ENCODE data around the gene CCDC93. TPM values are rescaled to one million over a fixed set of nuclear protein-coding genes. Genes with fewer than 3 reads are reported as not detected.

Gene CCDC93
- total and polyA plus RNA-seq, 10 of the 15 experiments (the other 5 are each of a cell fraction or from before 2014, with no cell fraction given), result 3.6 to 27.2 (median 13.5) TPM

DNA sequence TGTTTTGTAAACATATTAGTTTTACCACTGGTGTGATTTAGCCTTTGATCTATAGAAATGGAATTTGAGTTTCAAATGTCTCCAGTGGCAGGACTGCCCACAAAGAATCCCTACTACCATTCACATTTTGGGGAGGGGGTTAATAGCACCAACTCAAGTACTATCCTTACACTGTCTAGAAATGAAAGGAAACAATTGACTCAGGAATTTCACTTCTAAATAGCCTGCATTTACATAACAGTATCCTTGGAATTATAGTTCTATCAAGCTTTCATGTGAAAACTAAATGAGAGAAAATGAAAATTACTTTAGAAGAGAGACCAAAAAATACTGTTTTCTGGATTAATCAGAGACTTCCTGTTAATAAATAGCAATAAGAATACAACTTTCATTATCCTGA is 7.5 kb upstream of the CCDC93 start (continued):
- TF ChIP-seq, protein P1, sequence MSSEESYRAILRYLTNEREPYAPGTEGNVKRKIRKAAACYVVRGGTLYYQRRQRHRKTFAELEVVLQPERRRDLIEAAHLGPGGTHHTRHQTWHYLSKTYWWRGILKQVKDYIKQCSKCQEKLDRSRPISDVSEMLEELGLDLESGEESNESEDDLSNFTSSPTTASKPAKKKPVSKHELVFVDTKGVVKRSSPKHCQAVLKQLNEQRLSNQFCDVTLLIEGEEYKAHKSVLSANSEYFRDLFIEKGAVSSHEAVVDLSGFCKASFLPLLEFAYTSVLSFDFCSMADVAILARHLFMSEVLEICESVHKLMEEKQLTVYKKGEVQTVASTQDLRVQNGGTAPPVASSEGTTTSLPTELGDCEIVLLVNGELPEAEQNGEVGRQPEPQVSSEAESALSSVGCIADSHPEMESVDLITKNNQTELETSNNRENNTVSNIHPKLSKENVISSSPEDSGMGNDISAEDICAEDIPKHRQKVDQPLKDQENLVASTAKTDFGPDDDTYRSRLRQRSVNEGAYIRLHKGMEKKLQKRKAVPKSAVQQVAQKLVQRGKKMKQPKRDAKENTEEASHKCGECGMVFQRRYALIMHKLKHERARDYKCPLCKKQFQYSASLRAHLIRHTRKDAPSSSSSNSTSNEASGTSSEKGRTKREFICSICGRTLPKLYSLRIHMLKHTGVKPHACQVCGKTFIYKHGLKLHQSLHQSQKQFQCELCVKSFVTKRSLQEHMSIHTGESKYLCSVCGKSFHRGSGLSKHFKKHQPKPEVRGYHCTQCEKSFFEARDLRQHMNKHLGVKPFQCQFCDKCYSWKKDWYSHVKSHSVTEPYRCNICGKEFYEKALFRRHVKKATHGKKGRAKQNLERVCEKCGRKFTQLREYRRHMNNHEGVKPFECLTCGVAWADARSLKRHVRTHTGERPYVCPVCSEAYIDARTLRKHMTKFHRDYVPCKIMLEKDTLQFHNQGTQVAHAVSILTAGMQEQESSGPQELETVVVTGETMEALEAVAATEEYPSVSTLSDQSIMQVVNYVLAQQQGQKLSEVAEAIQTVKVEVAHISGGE (CRISPR knock-in tag; IDR thresholded peaks at IDR 0.05), result no peak

DNA sequence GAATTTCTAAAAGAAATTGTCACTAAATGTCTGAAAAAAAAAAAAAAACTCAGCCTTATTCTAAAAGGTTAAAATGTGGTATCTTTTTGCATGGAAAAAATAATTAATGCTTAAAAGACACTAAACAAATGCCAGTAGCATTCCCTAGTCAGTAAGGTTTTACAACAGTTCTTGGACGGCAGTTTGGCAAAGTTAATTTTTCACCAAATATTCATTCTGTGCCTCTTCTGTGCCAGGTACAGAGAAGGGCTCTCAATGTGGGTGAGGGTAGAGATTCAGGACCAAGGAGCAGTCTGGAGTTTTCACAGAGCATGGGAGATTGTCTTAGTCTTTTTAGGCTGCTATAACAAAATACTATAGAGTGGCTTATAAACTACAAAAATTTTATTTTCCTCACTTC is 6.0 kb upstream of the CCDC93 start:
- no peaks in the 10 kb centered on the region for H4K20me1 ChIP-seq (ENCODE audit: control insufficient read depth, insufficient read depth)
- ATAC-seq (no peak), DNase-seq (ENCODE audit: low read depth, low spot score) (no peak), FAIRE-seq (no peak)
- H3K27ac ChIP-seq (ENCODE audit: control insufficient read depth, insufficient read depth), result no peak overlapping the region
- H3K27me3 ChIP-seq (replicated peaks in 1 of 2; ENCODE audit: control insufficient read depth in 2 of 2, insufficient read depth in 2 of 2, low read length in 1 of 2), result no peaks in the 10 kb centered on the region
- POLR2A ChIA-PET, result no interaction called here
- WGBS (ENCODE audit: insufficient coverage, insufficient replicate concordance, low lambda C conversion rate, missing lambda C conversion rate), result 0% methylated on average over 1 of the region's 1 CpG
- peaks cover 1% of the 10 kb centered on the region for H3K4me1 ChIP-seq (ENCODE audit: control insufficient read depth, insufficient read depth, low read length)
- H3K9ac ChIP-seq (ENCODE audit: control insufficient read depth, insufficient read depth, low read length), result no peak overlapping the region
- CTCF ChIA-PET, result no interaction called here
- no peaks in the 10 kb centered on the region for H3K79me2 ChIP-seq (ENCODE audit: control insufficient read depth, insufficient read depth, low read length)
- SMC1A ChIA-PET (ENCODE audit: uncharacterized antibody, unreplicated experiment), result no interaction called here
- RAD21 ChIA-PET (ENCODE audit: unreplicated experiment), result no interaction called here
- H2AFZ ChIP-seq (ENCODE audit: control insufficient read depth, low read depth, low read length), result no peak overlapping the region
- intact Hi-C loops (cut with micrococcal nuclease; ENCODE audit: unreplicated experiment) (no loop called here), in situ Hi-C loops (cut with MboI) (no loop called here)
- H3K4me2 ChIP-seq (ENCODE audit: control insufficient read depth, insufficient read depth), result no peak overlapping the region
- BruUV-seq (replicated peaks), result no TSS peak
- H3K4me3 ChIP-seq, result no peak overlapping the region
- H3K9me3 ChIP-seq (replicated peaks; ENCODE audit: control insufficient read depth, insufficient read depth, low read length), result no peaks in the 10 kb centered on the region
- H3K36me3 ChIP-seq (ENCODE audit: control insufficient read depth in 2 of 2, insufficient read depth in 2 of 2, low read length in 1 of 2), result no peaks in the 10 kb centered on the region
- no peak for TF ChIP-seq HDAC6 (IDR thresholded peaks at IDR 0.05; ENCODE audit: unreplicated experiment)

Measured in GM12878 (cell line).